Calu3 (cell line): Measurements from ENCODE around the gene WFS1. TPM values are rescaled to one million over a fixed set of nuclear protein-coding genes. Genes with fewer than 3 reads are reported as not detected.

Experiments
- BruUV-seq: library from RNA; stranded (reverse); fragments of 400-500 nt; replicated peaks from 2 replicates; lab custom pipeline; 2021; lab: Mats Ljungman, UMichigan
- CTCF ChIA-PET: fragments of 300-600 bp; sonication (Branson Sonifier 250); formaldehyde crosslinking; loops from one replicate; lab custom pipeline; 2022; ENCODE audit warnings: antibody characterized with exemption; lab: Charles Lee
- DNase-seq: peaks from one replicate; pipeline ENCODE4 v3.0.0; 2022
- H3K27ac Mint-ChIP-seq: one replicate; pipeline ENCODE4 v1.8.0; 2022; ENCODE audit warnings: mixed read lengths; ENCODE audit not compliant: unreplicated experiment
- H3K27me3 Mint-ChIP-seq: one replicate; pipeline ENCODE4 v1.8.0; 2022; ENCODE audit warnings: mixed read lengths; ENCODE audit not compliant: unreplicated experiment
- H3K36me3 Mint-ChIP-seq: one replicate; pipeline ENCODE4 v1.8.0; 2022; ENCODE audit warnings: mild to moderate bottlenecking, moderate library complexity, mixed read lengths; ENCODE audit not compliant: insufficient read depth, unreplicated experiment
- H3K4me1 Mint-ChIP-seq: one replicate; pipeline ENCODE4 v1.8.0; 2022; ENCODE audit warnings: mild to moderate bottlenecking, low read depth, mixed read lengths; ENCODE audit not compliant: unreplicated experiment
- H3K4me3 Mint-ChIP-seq: one replicate; pipeline ENCODE4 v1.8.0; 2022; ENCODE audit warnings: mild to moderate bottlenecking, low read depth, moderate library complexity, mixed read lengths; ENCODE audit not compliant: unreplicated experiment
- H3K9me3 Mint-ChIP-seq: one replicate; pipeline ENCODE4 v1.8.0; 2022; ENCODE audit warnings: low read depth, mixed read lengths; ENCODE audit not compliant: unreplicated experiment
- intact Hi-C: fragments of 100-400 bp; cut with micrococcal nuclease; formaldehyde crosslinking; loops from one replicate; pipeline ENCODE4 v1.10.0; 2022; ENCODE audit not compliant: unreplicated experiment
- total RNA-seq: library from RNA; stranded (reverse); gene quantifications from 2 replicates; pipeline ENCODE4 v1.2.3, GENCODE V29; 2022
- TF ChIP-seq, protein P1 (sequence below): fragments of 200-600 bp; IDR thresholded peaks from one replicate; pipeline ENCODE4 v1.8.0; 2022; ENCODE audit warnings: antibody characterized with exemption; ENCODE audit not compliant: unreplicated experiment

Gene WFS1
- total RNA-seq, 1 experiment from 2014 or later, result 23.4 TPM

DNA sequence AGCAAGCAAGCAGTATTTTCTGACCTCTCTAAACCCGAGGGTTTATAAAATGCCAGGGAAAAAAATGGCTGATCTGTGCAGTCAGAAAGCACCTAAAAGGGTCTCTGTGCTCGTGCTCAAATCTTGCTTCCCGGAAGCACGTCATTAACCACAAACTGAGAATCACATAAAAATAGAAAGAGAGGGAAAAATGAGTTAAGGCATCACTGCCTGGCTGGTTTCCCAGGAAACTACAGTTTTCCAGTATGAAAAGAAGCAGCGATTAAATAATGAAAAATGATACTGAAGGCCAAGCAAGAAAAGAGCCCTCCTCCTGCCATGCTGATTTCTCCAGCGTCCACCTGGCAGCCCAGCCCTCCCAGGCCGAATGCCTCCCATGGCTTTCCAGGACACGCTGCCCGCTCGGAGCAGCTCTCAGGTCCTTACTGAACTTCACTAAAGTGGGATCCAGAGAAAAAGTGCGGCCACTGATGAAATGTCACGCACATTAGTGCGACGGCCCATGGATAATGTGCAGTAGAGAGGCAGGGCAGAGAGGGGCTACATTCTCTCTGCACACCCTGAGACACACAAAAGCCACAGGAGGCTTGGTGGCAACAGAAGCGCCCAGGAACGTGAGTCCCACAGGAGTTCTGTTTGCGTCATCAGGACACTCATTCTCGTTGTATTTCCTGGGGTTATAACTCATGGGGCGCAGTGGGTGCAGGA lies 80.4 kb downstream of the WFS1 start:
- CTCF ChIA-PET, result no interaction called here
- H3K27me3 Mint-ChIP-seq, result no peaks in the 10 kb centered on the region
- no TSS peak for BruUV-seq
- no peaks in the 10 kb centered on the region for H3K9me3 Mint-ChIP-seq
- H3K36me3 Mint-ChIP-seq, result no peaks in the 10 kb centered on the region
- no peaks in the 10 kb centered on the region for H3K4me1 Mint-ChIP-seq
- intact Hi-C loops, result no loop called here
- H3K27ac Mint-ChIP-seq, result no peak overlapping the region
- TF ChIP-seq, protein P1, sequence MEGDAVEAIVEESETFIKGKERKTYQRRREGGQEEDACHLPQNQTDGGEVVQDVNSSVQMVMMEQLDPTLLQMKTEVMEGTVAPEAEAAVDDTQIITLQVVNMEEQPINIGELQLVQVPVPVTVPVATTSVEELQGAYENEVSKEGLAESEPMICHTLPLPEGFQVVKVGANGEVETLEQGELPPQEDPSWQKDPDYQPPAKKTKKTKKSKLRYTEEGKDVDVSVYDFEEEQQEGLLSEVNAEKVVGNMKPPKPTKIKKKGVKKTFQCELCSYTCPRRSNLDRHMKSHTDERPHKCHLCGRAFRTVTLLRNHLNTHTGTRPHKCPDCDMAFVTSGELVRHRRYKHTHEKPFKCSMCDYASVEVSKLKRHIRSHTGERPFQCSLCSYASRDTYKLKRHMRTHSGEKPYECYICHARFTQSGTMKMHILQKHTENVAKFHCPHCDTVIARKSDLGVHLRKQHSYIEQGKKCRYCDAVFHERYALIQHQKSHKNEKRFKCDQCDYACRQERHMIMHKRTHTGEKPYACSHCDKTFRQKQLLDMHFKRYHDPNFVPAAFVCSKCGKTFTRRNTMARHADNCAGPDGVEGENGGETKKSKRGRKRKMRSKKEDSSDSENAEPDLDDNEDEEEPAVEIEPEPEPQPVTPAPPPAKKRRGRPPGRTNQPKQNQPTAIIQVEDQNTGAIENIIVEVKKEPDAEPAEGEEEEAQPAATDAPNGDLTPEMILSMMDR, result no peak
- H3K4me3 Mint-ChIP-seq, result no peak overlapping the region
- no peak for DNase-seq

DNA sequence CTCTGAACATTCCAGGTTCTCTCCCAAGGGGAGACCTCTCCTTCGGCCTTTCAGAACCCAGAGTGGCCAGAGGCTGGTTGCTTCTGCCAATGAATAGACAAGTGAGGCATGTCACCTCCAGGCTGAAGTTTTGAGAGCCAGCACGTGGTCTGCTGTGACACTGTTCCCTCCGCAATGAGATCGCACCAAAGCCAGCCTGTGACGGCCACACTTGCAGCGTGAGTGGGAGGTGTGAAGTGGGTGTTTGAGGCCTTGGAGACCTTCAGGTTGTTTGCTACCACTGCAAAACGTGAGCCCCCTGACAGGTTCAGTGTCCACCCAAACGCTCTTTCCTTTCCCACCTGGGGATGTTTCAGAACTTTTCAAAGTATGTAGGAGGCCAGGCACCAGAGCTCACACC lies 81.0 kb downstream of the WFS1 start:
- TF ChIP-seq, protein P1, result no peak
- Mint-ChIP-seq H3K27me3 (no peaks in the 10 kb centered on the region), H3K9me3 (no peaks in the 10 kb centered on the region), H3K4me1 (no peaks in the 10 kb centered on the region), H3K27ac (no peak overlapping the region), H3K36me3 (no peaks in the 10 kb centered on the region), H3K4me3 (no peak overlapping the region)
- DNase-seq, result no peak
- no TSS peak for BruUV-seq
- intact Hi-C loops, result no loop called here
- CTCF ChIA-PET, result no interaction called here

DNA sequence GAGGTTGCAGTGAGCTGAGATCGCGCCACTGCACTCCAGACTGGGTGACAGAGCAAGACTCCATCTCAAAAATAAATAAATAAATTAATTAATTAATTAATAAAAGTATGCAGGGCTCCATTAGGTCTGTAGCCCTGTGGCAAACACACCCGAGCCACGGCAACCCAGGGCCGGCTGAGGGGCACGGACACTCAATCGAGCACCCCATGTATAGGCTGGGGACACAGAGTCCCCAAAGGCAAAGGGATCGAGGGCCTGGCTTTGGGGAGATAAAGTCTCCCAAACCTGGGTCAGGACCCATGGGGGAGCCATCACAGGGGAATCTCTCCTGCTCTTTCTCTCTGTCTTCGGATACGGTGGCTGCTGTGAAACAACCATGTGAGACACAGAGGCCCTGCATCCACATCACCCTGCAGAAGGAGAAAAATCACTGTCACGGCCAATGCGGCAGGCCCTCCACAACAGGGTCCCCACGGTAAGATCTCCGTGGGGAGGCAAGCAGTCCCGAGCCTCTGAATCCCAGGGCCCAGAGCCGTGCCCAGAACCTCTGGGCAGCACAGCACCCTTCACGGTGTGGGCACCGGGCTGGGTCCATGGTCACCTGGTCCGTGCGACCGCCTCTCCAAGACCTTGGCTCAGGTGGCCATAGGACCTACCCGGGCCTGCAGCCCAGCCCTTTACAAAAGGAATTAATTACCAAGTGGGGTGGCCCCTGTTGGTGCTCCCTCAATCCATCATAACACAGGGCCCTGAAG lies 81.8 kb downstream of the WFS1 start:
- Mint-ChIP-seq H3K4me3 (no peak overlapping the region), H3K9me3 (no peaks in the 10 kb centered on the region), H3K27ac (no peak overlapping the region), H3K36me3 (no peaks in the 10 kb centered on the region), H3K27me3 (no peaks in the 10 kb centered on the region), H3K4me1 (no peaks in the 10 kb centered on the region)
- CTCF ChIA-PET, result no interaction called here
- DNase-seq, result no peak
- intact Hi-C loops, result no loop called here
- TF ChIP-seq, protein P1, result no peak
- BruUV-seq, result no TSS peak

DNA sequence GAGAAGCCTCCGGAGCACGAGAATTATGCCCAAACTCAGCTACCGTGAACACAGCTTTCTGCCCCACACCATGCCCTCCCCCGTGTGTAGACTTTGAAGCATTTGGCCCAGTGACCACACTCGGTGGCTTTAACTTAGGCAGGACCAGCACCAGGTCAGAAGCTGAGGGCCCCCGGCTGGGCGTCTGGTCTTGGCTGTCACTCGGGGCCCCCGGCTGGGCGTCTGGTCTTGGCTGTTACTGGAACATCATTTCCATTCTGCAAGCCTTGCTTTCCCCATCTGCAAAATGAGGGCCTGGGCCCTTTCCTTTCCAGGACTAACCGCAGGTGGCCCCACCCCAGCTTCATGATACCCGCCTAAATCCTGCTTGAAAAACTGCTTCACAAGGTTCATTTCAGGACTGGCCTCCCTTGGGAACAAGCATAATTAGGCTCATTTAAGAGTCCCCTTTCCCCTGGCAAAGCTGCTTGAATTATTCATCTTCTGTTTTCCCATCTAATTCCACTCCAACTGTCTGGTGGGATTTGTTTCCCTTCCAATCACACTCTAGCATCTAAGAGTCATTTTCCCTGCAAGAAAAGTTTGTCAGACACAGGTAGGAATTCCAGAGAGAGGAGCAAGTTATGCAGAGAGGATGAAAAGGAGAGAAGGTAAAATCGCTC lies 82.5 kb downstream of the WFS1 start:
- BruUV-seq, result no TSS peak
- no peaks in the 10 kb centered on the region for H3K4me1 Mint-ChIP-seq
- CTCF ChIA-PET, result no interaction called here
- H3K27me3 Mint-ChIP-seq, result no peaks in the 10 kb centered on the region
- no peaks in the 10 kb centered on the region for H3K9me3 Mint-ChIP-seq
- no peaks in the 10 kb centered on the region for H3K36me3 Mint-ChIP-seq
- intact Hi-C loops, result no loop called here
- DNase-seq, result no peak
- no peak overlapping the region for H3K4me3 Mint-ChIP-seq
- no peak overlapping the region for H3K27ac Mint-ChIP-seq
- TF ChIP-seq, protein P1, result no peak

Other genes starting within 250 kb of the WFS1 start
- gene JAKMIP1, start 69.3 kb upstream of the WFS1 start, total RNA-seq, result not detected in 2 replicates
- gene PPP2R2C, start 202.8 kb downstream of the WFS1 start, total RNA-seq, result 9.4 and 9.8 TPM in 2 replicates